GM12878 (cell line): ENCODE data around the gene CELF2. TPM values are rescaled to one million over a fixed set of nuclear protein-coding genes. Genes with fewer than 3 reads are reported as not detected.

Experiments
- CBX3 ChIP-seq: fragments of 200-600 bp; sonication (generic); IDR thresholded peaks from 2 replicates; pipeline ENCODE4 v1.6.1; 2016; ENCODE audit warnings: low read depth, borderline replicate concordance
- CHD4 ChIP-seq: fragments of 200-600 bp; sonication (generic); IDR thresholded peaks from 2 replicates; pipeline ENCODE4 v1.6.1; 2016; ENCODE audit warnings: mild to moderate bottlenecking
- ETV6 ChIP-seq, 2 experiments: fragments of 450-650 bp in 1 of 2; IDR thresholded peaks in 1 of 2; conservative IDR thresholded peaks in 1 of 2; 2 replicates each; pipeline ENCODE4 v1.6.1; 2014; ENCODE audit warnings: antibody characterized with exemption in 1 of 2, borderline replicate concordance in 1 of 2, low read depth in 1 of 2, mild to moderate bottlenecking in 1 of 2, moderate library complexity in 1 of 2
- IKZF2 ChIP-seq, 2 experiments: fragments of 450-650 bp; IDR thresholded peaks; 2 replicates each; pipeline ENCODE4 v1.6.1; 2017; ENCODE audit warnings: mild to moderate bottlenecking in 2 of 2, moderate library complexity in 2 of 2
- IRF4 ChIP-seq: IDR thresholded peaks from 2 replicates; pipeline ENCODE4 v1.6.1; 2011; ENCODE audit warnings: low read depth, low read length
- LARP7 ChIP-seq: fragments of 450-650 bp; IDR thresholded peaks from 2 replicates; pipeline ENCODE4 v1.6.1; 2017; ENCODE audit warnings: mild to moderate bottlenecking
- MTA2 ChIP-seq: fragments of 450-650 bp; IDR thresholded peaks from 2 replicates; pipeline ENCODE4 v1.6.1; 2016; ENCODE audit warnings: low read depth, mild to moderate bottlenecking, moderate library complexity
- NBN ChIP-seq: fragments of 450-650 bp; IDR thresholded peaks from 2 replicates; pipeline ENCODE4 v1.6.1; 2016
- NFYB ChIP-seq: IDR thresholded peaks from 2 replicates; pipeline ENCODE4 v1.6.1; 2011; ENCODE audit warnings: low read depth, mild to moderate bottlenecking, low read length, improper control_type of control experiment, moderate library complexity; ENCODE audit not compliant: insufficient read depth
- NR2C1 ChIP-seq: fragments of 450-650 bp; IDR thresholded peaks from 2 replicates; pipeline ENCODE4 v1.6.1; 2017; ENCODE audit warnings: antibody characterized with exemption, mild to moderate bottlenecking, moderate library complexity
- POLR2A ChIP-seq: IDR thresholded peaks from 2 replicates; pipeline ENCODE4 v1.6.1; 2011; ENCODE audit warnings: low read depth, mild to moderate bottlenecking, low read length
- RAD21 ChIP-seq: IDR thresholded peaks from 2 replicates; pipeline ENCODE4 v1.6.1; 2011; ENCODE audit warnings: mild to moderate bottlenecking, low read depth, low read length, moderate library complexity; ENCODE audit not compliant: insufficient read depth
- RCOR1 ChIP-seq: conservative IDR thresholded peaks from 2 replicates; pipeline ENCODE4 v1.6.1; 2012; ENCODE audit warnings: low read depth, low read length, improper control_type of control experiment
- RFX5 ChIP-seq: IDR thresholded peaks from 2 replicates; pipeline ENCODE4 v1.6.1; 2011; ENCODE audit warnings: low read depth, low read length, improper control_type of control experiment
- ZBED1 ChIP-seq: IDR thresholded peaks from 2 replicates; pipeline ENCODE4 v1.6.1; 2016; ENCODE audit warnings: borderline replicate concordance
- ZNF217 ChIP-seq: fragments of 450-650 bp; IDR thresholded peaks from 2 replicates; pipeline ENCODE4 v1.6.1; 2017; ENCODE audit warnings: antibody characterized with exemption, mild to moderate bottlenecking
- polyA plus RNA-seq, 11 experiments: library from polyadenylated mRNA; depleted of rRNA in 4 of 11; unstranded in 6 of 11; stranded (reverse) in 5 of 11; fragments of >200 nt; fragmentation: Nextera tagmentation in 4 of 11; fragmentation: Illumina TruSeq in 1 of 11; extraction: Ambion mirVana in 4 of 11; extraction: Trizol in 1 of 11; gene quantifications; 1 replicate in 1 of 11; 2 replicates in 10 of 11; pipeline versions ENCODE4 v1.2.1 to v1.2.3, GENCODE V29; 2011 to 2016; ENCODE audit warnings: inconsistent platforms in 2 of 11, missing spikeins in 2 of 11, low read depth in 1 of 11
- total RNA-seq, 4 experiments: library from RNA; depleted of rRNA in 3 of 4; stranded (reverse); fragments of >200 nt in 3 of 4; fragmentation: Illumina TruSeq in 1 of 4; extraction: Trizol in 1 of 4; gene quantifications; 2 replicates each; pipeline versions ENCODE4 v1.2.1 to v1.2.3, GENCODE V29; 2013 to 2021
- TF ChIP-seq, protein P1 (sequence below): fragments of 450-650 bp; IDR thresholded peaks from 2 replicates; pipeline ENCODE4 v1.6.1; 2016; ENCODE audit warnings: mild to moderate bottlenecking
- TF ChIP-seq, protein P2 (sequence below): IDR thresholded peaks from 2 replicates; pipeline ENCODE4 v1.6.1; 2012; ENCODE audit warnings: low read depth, low read length, improper control_type of control experiment
- TF ChIP-seq, protein P3 (sequence below): IDR thresholded peaks from 2 replicates; pipeline ENCODE4 v1.6.1; 2011; ENCODE audit warnings: low read depth, mild to moderate bottlenecking, low read length, moderate library complexity, borderline replicate concordance; ENCODE audit errors: extremely low read depth
- TF ChIP-seq, protein P4 (sequence below): IDR thresholded peaks from 2 replicates; pipeline ENCODE4 v1.6.1; 2011; ENCODE audit warnings: borderline replicate concordance, low read depth, mild to moderate bottlenecking, moderate library complexity, mixed read lengths, low read length; ENCODE audit not compliant: insufficient read depth; ENCODE audit errors: extremely low read length
- TF ChIP-seq, protein P5 (sequence below): fragments of 450-650 bp; conservative IDR thresholded peaks from 2 replicates; pipeline ENCODE4 v1.6.1; 2017; ENCODE audit warnings: mild to moderate bottlenecking, moderate library complexity
- TF ChIP-seq, protein P6 (sequence below): fragments of 450-650 bp; IDR thresholded peaks from 2 replicates; pipeline ENCODE4 v1.6.1; 2018; ENCODE audit warnings: mild to moderate bottlenecking, low read depth, moderate library complexity; ENCODE audit not compliant: partially characterized antibody
- TF ChIP-seq, protein P7 (sequence below): fragments of 450-650 bp; IDR thresholded peaks from 2 replicates; pipeline ENCODE4 v1.6.1; 2017; ENCODE audit warnings: borderline replicate concordance

Gene CELF2
- total and polyA plus RNA-seq, 10 of the 15 experiments (the other 5 are each of a cell fraction or from before 2014, with no cell fraction given), result 20.8 to 129 (median 86.3) TPM

DNA sequence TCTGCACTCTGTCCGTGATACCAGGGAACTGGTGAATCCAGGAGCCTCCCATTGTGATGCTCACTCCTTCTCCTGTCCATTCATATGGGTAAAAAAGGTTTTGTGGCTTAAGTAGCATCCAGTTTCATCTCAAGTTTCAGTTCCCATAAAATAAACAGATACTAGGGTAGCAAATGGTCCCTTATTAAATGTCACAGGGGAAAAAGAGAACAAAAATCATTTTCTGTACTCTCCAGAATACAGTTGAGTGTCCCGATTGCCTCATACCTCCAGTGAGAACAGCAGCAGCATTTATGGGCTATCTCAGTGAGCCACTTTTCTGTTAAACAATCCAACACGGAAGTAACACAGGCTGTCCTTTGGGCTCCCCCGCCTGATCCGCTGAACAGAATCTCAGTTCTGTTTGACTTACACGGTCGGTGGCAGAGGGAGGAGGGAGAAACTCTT is 179.6 kb downstream of the CELF2 start (continued):
- TF ChIP-seq ZBED1, result no peak
- TF ChIP-seq IRF4, result peak; percentile 90; the same call in 1 of the 2 replicates
- peak; percentile 61; the same call in 1 of the 2 replicates for TF ChIP-seq POLR2A
- TF ChIP-seq, protein P1, sequence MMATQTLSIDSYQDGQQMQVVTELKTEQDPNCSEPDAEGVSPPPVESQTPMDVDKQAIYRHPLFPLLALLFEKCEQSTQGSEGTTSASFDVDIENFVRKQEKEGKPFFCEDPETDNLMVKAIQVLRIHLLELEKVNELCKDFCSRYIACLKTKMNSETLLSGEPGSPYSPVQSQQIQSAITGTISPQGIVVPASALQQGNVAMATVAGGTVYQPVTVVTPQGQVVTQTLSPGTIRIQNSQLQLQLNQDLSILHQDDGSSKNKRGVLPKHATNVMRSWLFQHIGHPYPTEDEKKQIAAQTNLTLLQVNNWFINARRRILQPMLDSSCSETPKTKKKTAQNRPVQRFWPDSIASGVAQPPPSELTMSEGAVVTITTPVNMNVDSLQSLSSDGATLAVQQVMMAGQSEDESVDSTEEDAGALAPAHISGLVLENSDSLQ, result no peak
- TF ChIP-seq, protein P2, sequence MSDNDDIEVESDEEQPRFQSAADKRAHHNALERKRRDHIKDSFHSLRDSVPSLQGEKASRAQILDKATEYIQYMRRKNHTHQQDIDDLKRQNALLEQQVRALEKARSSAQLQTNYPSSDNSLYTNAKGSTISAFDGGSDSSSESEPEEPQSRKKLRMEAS, result no peak
- peak; percentile 19; the same call in 1 of the 2 replicates for TF ChIP-seq NBN
- no peak for TF ChIP-seq CHD4
- no peak for TF ChIP-seq RCOR1
- no peak for TF ChIP-seq NR2C1
- no peak for TF ChIP-seq NFYB
- TF ChIP-seq RAD21, result no peak
- TF ChIP-seq, protein P3, sequence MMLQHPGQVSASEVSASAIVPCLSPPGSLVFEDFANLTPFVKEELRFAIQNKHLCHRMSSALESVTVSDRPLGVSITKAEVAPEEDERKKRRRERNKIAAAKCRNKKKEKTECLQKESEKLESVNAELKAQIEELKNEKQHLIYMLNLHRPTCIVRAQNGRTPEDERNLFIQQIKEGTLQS, result no peak
- TF ChIP-seq ETV6 (conservative IDR thresholded peaks at IDR 0.05 in 1 of 2, IDR thresholded peaks at IDR 0.05 in 1 of 2; ENCODE audit: borderline replicate concordance in 1 of 2, low read depth in 1 of 2), result peak in 1 of 2 experiments; percentile 22; a peak in 1 of 4 replicates
- TF ChIP-seq MTA2, result peak; percentile 80
- no peak for TF ChIP-seq CBX3
- no peak for TF ChIP-seq RFX5
- TF ChIP-seq, protein P4, sequence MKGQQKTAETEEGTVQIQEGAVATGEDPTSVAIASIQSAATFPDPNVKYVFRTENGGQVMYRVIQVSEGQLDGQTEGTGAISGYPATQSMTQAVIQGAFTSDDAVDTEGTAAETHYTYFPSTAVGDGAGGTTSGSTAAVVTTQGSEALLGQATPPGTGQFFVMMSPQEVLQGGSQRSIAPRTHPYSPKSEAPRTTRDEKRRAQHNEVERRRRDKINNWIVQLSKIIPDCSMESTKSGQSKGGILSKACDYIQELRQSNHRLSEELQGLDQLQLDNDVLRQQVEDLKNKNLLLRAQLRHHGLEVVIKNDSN, result no peak
- TF ChIP-seq, protein P5, sequence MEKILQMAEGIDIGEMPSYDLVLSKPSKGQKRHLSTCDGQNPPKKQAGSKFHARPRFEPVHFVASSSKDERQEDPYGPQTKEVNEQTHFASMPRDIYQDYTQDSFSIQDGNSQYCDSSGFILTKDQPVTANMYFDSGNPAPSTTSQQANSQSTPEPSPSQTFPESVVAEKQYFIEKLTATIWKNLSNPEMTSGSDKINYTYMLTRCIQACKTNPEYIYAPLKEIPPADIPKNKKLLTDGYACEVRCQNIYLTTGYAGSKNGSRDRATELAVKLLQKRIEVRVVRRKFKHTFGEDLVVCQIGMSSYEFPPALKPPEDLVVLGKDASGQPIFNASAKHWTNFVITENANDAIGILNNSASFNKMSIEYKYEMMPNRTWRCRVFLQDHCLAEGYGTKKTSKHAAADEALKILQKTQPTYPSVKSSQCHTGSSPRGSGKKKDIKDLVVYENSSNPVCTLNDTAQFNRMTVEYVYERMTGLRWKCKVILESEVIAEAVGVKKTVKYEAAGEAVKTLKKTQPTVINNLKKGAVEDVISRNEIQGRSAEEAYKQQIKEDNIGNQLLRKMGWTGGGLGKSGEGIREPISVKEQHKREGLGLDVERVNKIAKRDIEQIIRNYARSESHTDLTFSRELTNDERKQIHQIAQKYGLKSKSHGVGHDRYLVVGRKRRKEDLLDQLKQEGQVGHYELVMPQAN, result no peak
- TF ChIP-seq ZNF217, result no peak
- no peak for TF ChIP-seq LARP7
- TF ChIP-seq IKZF2 (IDR thresholded peaks at IDR 0.05), result peak; percentile 96 to 97
- TF ChIP-seq, protein P6, sequence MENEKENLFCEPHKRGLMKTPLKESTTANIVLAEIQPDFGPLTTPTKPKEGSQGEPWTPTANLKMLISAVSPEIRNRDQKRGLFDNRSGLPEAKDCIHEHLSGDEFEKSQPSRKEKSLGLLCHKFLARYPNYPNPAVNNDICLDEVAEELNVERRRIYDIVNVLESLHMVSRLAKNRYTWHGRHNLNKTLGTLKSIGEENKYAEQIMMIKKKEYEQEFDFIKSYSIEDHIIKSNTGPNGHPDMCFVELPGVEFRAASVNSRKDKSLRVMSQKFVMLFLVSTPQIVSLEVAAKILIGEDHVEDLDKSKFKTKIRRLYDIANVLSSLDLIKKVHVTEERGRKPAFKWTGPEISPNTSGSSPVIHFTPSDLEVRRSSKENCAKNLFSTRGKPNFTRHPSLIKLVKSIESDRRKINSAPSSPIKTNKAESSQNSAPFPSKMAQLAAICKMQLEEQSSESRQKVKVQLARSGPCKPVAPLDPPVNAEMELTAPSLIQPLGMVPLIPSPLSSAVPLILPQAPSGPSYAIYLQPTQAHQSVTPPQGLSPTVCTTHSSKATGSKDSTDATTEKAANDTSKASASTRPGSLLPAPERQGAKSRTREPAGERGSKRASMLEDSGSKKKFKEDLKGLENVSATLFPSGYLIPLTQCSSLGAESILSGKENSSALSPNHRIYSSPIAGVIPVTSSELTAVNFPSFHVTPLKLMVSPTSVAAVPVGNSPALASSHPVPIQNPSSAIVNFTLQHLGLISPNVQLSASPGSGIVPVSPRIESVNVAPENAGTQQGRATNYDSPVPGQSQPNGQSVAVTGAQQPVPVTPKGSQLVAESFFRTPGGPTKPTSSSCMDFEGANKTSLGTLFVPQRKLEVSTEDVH, result no peak
- TF ChIP-seq, protein P7, sequence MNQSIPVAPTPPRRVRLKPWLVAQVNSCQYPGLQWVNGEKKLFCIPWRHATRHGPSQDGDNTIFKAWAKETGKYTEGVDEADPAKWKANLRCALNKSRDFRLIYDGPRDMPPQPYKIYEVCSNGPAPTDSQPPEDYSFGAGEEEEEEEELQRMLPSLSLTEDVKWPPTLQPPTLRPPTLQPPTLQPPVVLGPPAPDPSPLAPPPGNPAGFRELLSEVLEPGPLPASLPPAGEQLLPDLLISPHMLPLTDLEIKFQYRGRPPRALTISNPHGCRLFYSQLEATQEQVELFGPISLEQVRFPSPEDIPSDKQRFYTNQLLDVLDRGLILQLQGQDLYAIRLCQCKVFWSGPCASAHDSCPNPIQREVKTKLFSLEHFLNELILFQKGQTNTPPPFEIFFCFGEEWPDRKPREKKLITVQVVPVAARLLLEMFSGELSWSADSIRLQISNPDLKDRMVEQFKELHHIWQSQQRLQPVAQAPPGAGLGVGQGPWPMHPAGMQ, result no peak
